ENCODE results near the gene MEI4.
"Not testable (repeated sequence)": the region's sequence is repeated elsewhere in the genome, so short reads cannot be mapped to it uniquely, and the experiment has no call there.

The MEI4 gene

DNA sequence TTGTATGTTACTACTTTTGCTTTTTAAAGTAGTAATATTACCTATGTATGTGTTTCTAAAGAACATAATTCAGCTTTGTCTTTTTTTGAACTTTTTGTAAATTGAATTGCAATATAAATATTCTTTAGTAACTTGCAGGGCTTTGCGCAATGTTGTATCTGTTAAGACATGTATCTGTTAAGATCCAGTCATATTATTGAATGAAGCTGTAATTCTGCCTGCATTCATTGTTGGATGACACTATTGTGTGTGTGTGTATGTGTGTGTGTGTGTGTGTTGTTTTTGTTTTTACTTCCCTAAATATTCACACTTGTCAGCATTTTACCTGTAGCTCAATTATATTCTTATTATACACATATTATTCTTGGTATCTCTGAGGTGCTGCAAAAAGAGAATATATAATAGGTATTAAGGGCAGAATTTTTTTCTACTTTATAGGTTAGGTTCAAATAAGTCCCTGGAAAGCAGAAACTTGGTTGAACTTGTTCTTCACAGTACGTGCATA lies 164.0 kb downstream of the MEI4 start:
- DNase-seq = no peak

DNA sequence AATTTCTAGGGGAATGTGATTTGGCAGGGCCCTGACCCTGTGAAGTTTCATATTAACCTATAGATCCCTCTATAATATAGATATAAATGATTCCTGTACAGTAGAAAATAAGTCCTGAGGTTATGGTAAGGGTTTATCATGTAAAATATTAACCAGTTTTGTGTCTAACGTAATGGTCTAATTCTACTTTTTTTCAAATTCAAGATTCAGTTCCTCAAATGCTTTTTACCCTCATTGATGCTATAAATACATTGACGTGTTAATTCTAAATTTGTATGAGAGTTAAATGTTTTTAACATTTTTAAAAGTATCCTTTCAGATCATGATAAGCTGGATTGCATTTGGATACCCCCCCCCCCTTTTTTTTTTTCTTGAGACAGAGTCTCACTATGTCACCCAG lies 169.4 kb downstream of the MEI4 start:
- no peak for DNase-seq

DNA sequence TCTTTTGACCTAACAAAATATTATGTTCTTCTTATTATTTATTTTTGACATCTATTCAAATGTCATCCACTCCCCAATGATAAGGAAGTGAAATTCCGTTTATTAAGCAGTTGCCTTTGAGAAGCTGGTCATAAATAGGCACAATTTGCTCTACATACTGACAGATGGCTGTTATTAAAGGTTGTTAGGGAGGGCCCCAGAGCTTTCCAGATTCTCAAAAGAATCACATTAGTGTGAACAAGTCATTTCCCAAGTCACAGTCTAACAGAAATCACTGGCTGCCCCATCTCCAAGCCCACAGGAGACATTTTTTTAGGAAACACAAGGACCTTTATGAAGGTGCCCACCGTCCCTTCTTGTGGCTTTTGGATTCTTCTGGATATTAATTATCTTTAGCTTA lies 172.4 kb downstream of the MEI4 start:
- no peak for DNase-seq

DNA sequence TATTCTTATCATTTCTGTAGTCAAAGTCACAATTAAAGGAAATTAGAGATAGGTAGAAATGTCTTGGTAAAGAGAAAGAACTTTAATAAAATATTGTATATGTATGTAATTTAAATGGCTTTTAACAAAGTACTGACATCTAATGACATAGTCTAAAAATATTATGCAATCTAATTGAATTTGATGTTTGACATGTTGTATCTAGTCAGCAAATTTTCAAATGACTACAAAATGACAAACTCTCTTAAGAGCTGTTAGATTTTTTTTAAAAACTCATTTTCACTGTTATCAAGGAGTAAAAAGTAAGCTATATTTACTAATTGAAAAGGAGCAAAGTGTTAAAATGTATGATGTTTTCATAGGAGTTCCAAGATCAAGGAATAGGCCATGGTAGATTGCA lies 176.9 kb downstream of the MEI4 start:
- no peak for DNase-seq

DNA sequence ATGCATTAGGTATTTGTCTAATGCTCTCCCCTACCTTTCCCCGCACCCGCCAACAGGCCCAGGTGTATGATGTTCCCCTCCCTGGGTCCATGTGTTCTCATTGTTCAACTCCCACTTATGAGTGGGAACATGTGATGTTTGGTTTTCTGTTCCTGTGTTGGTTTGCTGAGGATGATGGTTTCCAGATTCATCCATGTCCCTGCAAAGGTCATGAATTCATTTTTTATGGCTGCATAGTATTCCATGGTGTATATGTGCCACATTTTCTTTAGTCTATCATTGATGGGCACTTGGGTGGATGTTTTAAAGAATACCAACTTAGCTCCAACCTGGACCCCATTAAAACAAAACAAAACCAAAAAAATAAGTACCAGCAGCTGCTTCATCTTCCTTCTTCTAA lies 180.9 kb downstream of the MEI4 start:
- not testable (repeated sequence) for DNase-seq

DNA sequence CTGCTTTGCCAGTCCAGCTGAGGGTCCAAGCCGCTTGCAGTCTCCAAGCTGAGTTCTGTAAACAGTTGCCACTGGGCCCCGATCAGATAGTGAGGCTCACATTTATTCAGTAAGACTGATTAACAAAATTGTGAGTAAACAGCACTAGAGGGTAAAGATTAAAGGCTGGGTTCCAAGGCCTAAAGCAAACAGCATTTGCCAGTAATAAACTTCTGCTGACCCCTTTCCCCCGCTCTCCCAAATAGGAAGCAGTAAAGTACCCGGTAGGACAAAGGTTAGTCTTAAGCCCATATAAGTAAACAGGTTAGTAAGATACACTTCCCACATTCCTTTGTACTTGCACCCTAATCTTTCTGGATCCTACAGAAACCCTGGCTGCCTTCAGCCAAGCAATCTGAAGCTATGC lies 181.8 kb downstream of the MEI4 start:
- DNase-seq = no peak

DNA sequence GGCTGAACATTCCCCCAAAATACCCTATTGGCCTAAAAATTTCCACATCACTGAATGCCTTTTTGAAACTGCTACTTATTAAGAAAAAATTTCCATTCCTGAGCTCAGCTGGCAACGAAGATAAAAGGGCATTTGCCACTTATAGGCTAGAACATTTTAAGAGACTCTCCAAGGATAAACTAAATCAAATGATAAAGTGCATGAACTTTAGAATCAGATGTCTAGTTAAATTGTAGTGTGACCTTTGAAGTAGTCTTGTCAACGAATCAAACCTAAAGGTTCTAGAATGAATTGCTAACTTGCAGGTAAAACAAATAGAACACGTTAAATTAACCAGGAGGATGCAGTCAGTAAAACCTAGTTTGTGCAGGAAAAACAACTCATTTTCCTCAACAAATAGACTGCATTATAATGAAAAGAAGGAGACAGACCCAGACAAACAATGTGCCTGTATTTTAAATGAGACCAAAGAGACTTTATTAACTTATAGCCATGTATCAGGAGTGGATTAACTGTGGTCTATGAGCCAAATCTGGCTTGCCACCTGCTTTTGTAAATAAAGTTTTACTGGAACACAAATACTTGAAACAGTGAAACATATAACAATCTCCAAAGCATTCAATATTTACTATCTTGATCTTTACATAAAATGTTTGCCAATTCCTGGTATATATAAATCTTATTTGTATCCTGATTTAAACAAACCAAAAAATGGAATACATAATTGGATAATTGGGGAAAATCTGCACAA lies 184.4 kb downstream of the MEI4 start:
- DNase-seq = no peak

DNA sequence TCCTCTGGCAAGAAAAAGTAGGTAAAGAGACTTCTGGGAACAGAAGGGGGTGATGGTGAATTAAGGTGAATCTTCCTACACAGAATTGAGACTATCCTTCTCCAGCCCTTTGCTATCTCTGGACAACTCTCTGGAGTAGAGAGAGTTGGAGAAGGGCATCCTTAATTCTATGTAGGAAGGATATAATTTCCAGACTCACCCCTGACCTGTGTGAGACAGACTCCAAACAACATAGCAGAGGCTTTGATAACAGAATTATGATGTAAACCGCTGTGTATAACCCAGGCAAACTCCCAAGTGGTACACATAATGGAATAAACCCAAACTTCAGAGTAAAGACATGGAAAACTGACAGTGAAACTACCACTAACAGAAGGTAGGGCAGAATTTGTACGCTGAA lies 186.5 kb downstream of the MEI4 start:
- no peak for DNase-seq

DNA sequence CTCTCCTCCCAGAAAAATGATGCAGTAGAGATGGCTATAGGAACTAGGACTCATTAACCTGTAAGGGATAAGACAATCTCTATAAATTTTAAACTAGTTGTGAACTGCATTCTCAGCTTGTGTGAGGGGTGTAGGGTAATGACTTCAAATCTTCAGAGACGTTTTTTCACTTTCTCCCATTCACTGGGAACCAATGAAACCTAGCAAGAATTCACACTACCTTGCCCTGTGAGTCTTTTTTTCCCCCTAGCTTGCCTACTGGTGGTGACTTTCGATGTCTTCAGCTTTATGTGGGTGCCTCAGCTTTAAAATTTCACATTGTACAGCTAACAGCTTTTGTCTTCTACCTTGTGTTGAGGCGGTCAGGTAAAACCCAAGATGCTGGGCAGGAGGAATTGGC lies 192.0 kb downstream of the MEI4 start:
- no peak for DNase-seq

DNA sequence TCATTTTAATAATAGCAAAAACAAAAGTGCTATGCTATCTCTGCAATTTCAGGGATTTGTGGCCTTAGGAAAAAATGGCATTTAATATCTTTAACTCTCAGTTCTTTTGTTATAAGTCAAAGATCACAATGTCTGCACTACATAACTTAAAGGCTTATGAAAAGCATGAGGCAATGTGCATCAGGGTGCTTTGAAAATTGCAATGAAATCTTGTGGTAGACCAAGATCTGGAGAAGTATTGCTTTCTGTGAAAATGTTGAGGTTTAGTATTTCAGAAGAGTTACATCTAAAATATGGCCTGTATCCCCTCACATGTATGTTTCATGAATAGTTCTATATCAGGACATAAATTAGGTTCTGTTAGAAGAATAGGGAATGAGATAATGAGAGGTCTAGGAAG lies 200.6 kb downstream of the MEI4 start:
- no peak for DNase-seq

DNA sequence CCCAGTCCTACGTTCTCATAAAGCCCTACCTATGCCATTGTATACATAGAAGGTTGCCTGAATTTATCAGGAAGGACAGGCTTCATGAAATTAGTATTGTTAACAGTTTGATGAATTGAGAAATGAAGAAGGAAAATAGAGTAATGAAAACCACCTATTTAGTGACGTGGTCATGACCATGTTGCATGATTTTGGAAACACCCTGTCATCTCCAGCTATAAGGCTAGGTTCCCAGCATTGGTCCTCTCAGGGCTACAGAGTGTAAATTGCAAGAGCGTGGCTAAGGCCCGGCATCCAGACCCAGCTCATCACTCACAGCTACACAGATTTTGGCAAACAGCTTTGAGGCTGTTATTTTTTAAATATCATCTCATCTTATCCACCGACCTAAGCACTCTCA lies 203.6 kb downstream of the MEI4 start:
- DNase-seq = no peak

DNA sequence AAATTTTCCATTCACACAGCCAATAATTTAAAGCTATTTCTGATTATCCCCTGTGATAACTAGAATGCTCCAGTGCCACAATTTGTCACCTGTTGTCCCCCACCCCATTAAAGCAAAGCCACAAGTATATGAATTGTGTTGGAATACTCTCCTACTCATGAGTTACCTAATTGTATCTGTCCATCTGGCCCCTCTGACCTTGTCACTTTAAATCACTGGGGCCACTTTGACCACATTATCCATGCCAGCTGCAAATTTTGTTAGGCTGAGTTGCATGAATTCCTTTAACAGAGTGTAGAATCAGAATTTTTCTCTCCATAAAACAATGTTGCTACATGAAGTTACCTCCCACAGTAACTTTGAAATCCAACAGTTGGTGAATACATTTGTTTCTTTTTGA lies 204.6 kb downstream of the MEI4 start:
- no peak for DNase-seq

DNA sequence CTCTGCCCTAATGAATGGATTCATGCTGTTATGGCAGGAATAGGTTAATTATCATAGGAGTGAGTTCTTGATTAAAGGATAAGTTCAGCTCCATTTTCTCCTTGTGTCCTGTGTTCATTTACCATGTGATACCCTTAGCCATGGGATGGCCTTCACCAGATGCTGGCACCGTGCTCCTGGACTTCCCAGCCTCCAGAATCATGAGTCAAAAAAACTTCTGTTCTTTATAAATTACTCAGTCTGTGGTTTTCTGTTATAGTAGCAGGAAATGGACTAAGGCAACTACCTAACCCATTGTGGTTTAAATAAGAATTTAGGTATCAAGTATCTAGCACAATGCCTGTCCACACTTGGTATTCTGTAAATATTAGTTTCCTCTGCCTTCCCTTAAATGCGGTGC lies 223.5 kb downstream of the MEI4 start:
- DNase-seq = no peak

DNA sequence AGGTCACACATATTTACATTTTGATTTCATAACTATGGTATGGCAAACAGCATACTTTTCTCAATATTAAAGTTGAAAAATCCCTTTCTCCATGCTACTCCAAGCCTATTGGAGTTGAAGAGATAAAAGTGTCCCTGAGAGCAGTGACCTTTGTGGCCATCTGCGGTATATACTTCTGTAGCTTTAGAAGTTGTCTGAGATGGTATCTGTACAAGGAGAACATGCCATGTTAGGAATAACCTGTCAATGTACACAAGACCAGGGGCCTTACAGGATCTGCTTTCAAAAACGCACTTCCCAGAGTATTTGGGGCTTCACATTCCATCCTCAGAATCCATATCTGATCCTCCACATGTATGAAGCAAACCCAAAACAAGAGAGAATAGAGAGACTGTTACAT lies 226.7 kb downstream of the MEI4 start:
- DNase-seq = no peak

DNA sequence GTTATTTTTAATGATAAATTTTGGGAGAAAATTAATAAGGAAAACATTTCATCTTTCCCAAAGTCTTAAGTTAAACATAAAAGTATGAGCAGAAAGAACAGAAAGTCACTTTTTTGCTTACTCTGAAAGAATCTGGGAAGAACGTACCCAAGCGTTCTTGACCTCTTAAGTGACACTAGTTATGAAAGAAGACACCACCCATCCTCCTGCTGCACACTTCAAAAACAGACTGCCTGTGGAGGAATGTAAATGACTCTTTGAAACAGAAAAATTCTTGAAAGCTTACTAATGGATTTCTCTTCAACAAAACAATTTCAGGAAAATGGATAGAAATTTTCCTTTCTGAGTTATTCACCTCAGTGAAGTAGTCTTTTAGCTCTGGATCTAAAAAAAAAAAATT lies 227.7 kb downstream of the MEI4 start:
- DNase-seq = no peak

DNA sequence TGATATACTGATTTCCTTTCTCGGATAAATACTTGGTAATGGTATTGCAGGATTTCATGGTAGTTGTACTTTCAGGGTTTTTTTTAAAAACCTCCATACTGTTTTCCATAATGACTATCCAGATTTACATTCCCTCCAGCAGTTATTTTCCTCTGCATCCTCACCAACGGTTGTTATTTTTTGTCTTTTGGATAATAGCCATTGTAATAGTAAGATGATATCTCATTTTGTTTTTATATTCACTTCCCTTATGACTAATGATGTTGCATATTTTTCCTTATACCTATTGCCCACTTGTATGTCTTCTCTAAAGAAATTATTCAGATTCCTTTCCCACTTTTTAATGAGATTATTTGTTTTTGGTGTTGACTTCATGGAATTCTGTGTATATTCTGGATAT lies 231.0 kb downstream of the MEI4 start:
- no peak for DNase-seq

DNA sequence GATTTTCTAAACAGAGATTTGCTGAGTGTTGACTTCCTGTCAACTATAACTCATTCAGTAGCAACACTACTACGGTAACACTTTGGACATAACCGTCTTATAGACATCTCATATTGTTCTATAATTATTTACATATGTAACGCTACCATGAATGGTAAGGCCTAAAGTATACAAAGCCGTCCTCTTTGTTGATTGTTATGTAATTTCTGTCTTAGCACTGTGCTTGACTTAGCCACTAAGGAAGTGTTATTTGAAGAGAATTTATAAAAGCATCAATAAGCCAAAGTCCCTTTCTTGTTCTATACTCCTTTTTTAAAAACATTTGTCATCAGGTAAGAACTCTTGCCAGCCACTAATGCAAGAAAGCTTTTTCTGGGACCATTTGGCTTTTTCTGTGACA lies 240.6 kb downstream of the MEI4 start:
- DNase-seq = no peak

DNA sequence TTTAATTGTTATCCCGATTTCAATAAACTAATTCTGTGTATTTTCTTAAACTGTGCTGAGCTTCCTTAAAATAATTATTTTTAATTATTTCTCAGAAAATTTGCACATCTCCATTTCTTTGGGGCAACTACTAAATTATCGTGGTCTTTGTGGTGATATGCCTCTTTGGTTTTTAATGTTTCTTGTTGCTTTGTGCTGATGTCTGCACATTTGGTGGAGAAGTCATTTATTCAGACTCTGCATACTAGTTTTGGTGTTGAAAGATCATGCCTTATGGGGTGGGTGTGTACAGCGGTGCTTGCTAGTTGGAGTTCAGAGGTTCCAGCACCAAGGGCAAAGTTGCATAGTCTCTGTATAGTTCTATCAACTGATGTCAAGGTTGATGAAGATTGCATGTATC lies 253.2 kb downstream of the MEI4 start:
- DNase-seq = no peak

DNA sequence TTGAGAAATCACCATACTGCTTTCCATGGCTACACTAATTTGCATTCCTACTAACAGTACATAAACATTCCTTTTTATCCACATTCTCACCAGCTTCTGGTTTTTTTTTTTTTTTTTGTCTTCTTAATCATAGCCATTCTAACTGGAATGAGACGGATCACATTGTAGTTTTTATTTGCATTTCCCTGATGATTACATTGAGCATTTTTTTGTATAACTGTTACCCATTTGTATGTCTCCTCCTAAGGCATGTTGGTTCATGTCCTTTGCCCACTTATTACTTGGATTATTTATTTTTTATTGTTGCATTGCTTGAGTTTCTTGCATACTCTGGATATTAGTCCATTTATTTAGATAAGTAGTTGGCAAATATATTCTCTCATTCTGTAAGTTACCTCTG lies 258.0 kb downstream of the MEI4 start:
- no peak for DNase-seq

DNA sequence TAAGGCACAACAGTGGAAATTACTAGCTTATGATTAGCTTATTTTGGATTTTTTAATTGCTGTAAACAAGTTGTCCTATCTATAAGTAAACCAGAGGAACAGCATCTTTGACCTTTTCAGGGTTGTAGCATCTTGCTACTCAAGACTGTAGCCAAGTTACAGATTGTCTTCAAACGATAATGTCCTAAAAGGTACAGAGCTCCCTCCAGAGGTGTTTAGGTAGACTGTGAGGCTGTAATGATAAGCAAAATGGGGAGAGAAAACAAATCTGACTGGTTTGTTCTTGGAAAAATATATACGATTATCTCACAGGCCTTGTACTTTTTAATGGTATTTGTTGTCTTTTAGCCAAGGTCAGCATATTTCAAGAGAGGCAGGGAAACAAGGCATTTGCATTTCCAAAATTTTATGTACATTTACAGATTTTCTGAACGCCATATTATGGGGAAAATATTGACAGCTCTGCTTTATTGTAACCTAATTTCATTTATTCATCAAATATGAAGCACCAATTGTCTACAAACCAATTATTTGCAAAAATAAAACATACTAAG lies 273.4 kb downstream of the MEI4 start:
- DNase-seq = no peak

DNA sequence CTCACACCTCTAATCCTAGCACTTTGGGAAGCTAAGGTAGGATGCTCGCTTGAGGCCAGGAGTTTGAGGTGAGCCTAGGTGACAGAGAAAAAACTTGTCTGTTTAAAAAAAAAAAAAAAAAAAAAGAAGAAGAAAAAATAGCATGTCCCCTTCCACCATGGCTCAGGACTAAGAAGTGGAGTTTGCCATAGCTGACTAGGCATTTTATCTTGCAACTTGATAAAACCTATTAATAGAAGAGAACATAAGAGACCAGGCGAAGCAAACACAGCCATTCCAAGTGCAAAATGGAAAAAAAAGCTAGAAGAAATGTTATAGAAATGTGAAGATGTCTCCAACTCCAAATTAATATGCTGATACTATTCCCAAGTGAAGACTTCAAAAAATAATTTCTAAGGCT lies 277.5 kb downstream of the MEI4 start:
- no peak for DNase-seq

DNA sequence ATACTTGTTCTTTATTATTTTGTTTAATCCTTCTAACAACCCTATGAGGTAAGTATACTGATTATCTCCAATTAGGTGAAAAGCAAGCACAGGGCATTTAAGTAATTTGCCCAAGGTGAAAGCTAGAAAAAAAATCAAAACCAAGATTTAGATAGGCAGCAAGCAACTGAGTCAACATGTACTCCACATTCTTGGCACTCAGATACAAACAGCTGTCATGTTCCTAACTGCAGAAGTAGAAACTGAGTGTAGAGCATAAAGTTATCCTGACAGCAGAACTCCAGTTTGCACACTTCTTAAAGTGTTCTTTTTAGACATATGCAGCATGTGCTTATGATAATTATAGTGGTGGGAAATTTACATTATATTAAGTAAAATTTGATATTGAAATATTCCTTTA lies 278.1 kb downstream of the MEI4 start:
- no peak for DNase-seq

DNA sequence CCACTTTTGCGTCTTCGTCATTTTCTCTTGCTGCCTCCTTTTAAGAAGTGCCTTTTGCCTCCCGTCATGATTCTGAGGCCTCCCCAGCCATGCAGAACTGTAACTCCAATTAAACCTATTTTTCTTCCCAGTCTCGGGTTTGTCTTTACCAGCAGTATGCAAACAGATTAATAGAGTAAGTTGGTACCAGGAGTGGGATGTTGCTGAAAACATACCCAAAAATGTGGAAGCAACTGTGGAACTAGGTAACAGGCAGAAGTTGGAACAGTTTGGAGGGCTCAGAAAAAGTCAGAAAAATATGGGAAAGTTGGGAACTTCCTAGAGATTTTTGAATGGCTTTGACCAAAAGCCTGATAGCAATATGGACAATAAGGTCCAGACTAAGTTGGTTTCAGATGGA lies 309.2 kb downstream of the MEI4 start:
- no peak for DNase-seq

DNA sequence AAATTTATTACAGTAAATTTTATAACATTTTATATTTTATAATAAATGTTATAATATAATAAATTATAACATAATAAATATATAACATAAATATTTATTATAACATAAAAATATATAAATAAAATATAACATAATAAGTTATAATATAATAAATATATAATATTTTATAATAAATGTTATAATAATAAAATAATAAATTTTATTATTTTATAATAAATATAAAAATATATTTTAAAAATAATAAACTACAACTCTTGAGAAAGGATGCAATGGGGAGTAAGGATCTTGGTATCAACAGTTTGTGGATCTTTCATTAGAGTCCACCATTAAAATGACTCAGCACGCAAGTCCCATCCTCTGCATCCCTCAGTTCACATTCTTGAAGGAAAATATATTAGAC lies 312.6 kb downstream of the MEI4 start:
- DNase-seq = no peak

DNA sequence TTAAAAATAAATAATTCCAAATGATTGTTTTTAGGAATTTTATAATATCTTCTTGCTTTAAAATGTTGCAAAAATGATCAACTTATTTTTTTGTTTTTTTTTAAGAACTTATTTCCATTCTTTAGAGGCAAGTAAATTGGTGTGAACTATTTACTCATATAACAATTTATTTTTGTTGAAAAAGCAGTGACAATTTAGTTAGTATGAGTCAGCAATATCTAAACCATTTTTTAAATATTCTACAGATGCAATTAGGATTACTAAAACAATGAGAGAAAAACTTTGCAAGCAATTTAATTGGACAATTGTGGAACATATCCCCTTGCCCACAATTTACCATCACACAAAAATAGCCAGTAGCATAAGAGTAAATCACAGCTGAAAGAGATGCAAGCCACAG lies 319.5 kb downstream of the MEI4 start:
- DNase-seq = no peak
